ENCODE measurements around the gene TANC1. TPM values are rescaled to one million over a fixed set of nuclear protein-coding genes. Genes with fewer than 3 reads are reported as not detected.
"Not testable (repeated sequence)": the region's sequence is repeated elsewhere in the genome, so short reads cannot be mapped to it uniquely, and the experiment has no call there.

TANC1 gene
- polyA plus RNA-seq, 1 donor from 2014 or later = 0.37 TPM

GRCh38 chr2:159140070-159140769 is 171.8 kb downstream of the TANC1 start:
- no peak for TF ChIP-seq TAF1 (IDR thresholded peaks at IDR 0.05; ENCODE audit: low read depth)
- TF ChIP-seq POLR2AphosphoS5 (IDR thresholded peaks at IDR 0.05) = no peak
- no peak for TF ChIP-seq MXI1 (conservative IDR thresholded peaks at IDR 0.05; ENCODE audit: poor library complexity, severe bottlenecking)
- no peak for TF ChIP-seq REST (IDR thresholded peaks at IDR 0.05; ENCODE audit: borderline replicate concordance)
- TF ChIP-seq SMC3 (conservative IDR thresholded peaks at IDR 0.05; ENCODE audit: poor library complexity) = no peak
- TF ChIP-seq RAD21 (conservative IDR thresholded peaks at IDR 0.05) = no peak
- no peak for TF ChIP-seq EZH2 (IDR thresholded peaks at IDR 0.05; ENCODE audit: borderline replicate concordance, insufficient read depth, low read length, poor library complexity, severe bottlenecking)
- Histone ChIP-seq H3K9ac (ENCODE audit: low read length) (no peak overlapping the region), H3K9me2 (ENCODE audit: insufficient read depth, low read length) (no peaks in the 10 kb centered on the region), H2AFZ (ENCODE audit: low read depth, low read length) (no peak overlapping the region), H3K79me2 (replicated peaks; ENCODE audit: insufficient read depth, low read length) (no peaks in the 10 kb centered on the region), H3K9me3 (ENCODE audit: low read length) (no peaks in the 10 kb centered on the region), H3K4me2 (ENCODE audit: low read length) (no peak overlapping the region), H3F3A (ENCODE audit: insufficient read depth, low read length, poor library complexity, severe bottlenecking) (no peaks in the 10 kb centered on the region), H3K27me3 (ENCODE audit: insufficient read depth, low read depth, low read length) (no peaks in the 10 kb centered on the region), H4K20me1 (ENCODE audit: insufficient read depth) (no peaks in the 10 kb centered on the region), H3K27ac (ENCODE audit: low read length) (no peak overlapping the region), H3K4me3 (ENCODE audit: low read length) (no peak overlapping the region), H3K36me3 (ENCODE audit: insufficient read depth, low read length) (no peaks in the 10 kb centered on the region)

GRCh38 chr2:159140821-159141220 is 172.4 kb downstream of the TANC1 start:
- not testable (repeated sequence) for H2AFZ ChIP-seq (ENCODE audit: low read depth, low read length); H3K36me3 ChIP-seq (ENCODE audit: insufficient read depth, low read length)

GRCh38 chr2:159144776-159145614 is 176.6 kb downstream of the TANC1 start:
- Histone ChIP-seq H3K9me2 (ENCODE audit: insufficient read depth, low read length) (no peaks in the 10 kb centered on the region), H2AFZ (ENCODE audit: low read depth, low read length) (no peak overlapping the region), H3K4me3 (ENCODE audit: low read length) (no peak overlapping the region), H3K27me3 (ENCODE audit: insufficient read depth, low read depth, low read length) (no peaks in the 10 kb centered on the region), H3K9me3 (ENCODE audit: low read length) (no peaks in the 10 kb centered on the region), H3K4me2 (ENCODE audit: low read length) (no peak overlapping the region), H3K36me3 (ENCODE audit: insufficient read depth, low read length) (no peaks in the 10 kb centered on the region), H3K9ac (ENCODE audit: low read length) (no peak overlapping the region), H3K27ac (ENCODE audit: low read length) (no peak overlapping the region), H3F3A (ENCODE audit: insufficient read depth, low read length, poor library complexity, severe bottlenecking) (no peaks in the 10 kb centered on the region), H4K20me1 (ENCODE audit: insufficient read depth) (no peaks in the 10 kb centered on the region), H3K79me2 (replicated peaks; ENCODE audit: insufficient read depth, low read length) (no peaks in the 10 kb centered on the region)
- TF ChIP-seq RAD21 (conservative IDR thresholded peaks at IDR 0.05) = no peak
- no peak for TF ChIP-seq EP300 (conservative IDR thresholded peaks at IDR 0.05; ENCODE audit: poor library complexity, severe bottlenecking)
- TF ChIP-seq SMC3 (conservative IDR thresholded peaks at IDR 0.05; ENCODE audit: poor library complexity) = no peak
- TF ChIP-seq REST (IDR thresholded peaks at IDR 0.05; ENCODE audit: borderline replicate concordance) = no peak
- TF ChIP-seq CTCF (IDR thresholded peaks at IDR 0.05; ENCODE audit: poor library complexity, severe bottlenecking) = no peak
- no peak for TF ChIP-seq TAF1 (IDR thresholded peaks at IDR 0.05; ENCODE audit: low read depth)
- TF ChIP-seq MXI1 (conservative IDR thresholded peaks at IDR 0.05; ENCODE audit: poor library complexity, severe bottlenecking) = no peak
- TF ChIP-seq POLR2AphosphoS5 (IDR thresholded peaks at IDR 0.05) = no peak
- no peak for TF ChIP-seq EZH2 (IDR thresholded peaks at IDR 0.05; ENCODE audit: borderline replicate concordance, insufficient read depth, low read length, poor library complexity, severe bottlenecking)

More at GRCh38 chr2:159140821-159141220, 172.4 kb downstream of the TANC1 start:
- H3F3A ChIP-seq (ENCODE audit: insufficient read depth, low read length, poor library complexity, severe bottlenecking); H4K20me1 ChIP-seq (ENCODE audit: insufficient read depth); H3K27me3 ChIP-seq (ENCODE audit: insufficient read depth, low read depth, low read length); H3K79me2 ChIP-seq (replicated peaks; ENCODE audit: insufficient read depth, low read length); H3K4me3 ChIP-seq (ENCODE audit: low read length); H3K9me2 ChIP-seq (ENCODE audit: insufficient read depth, low read length); H3K9me3 ChIP-seq (ENCODE audit: low read length); H3K9ac ChIP-seq (ENCODE audit: low read length); H3K27ac ChIP-seq (ENCODE audit: low read length); H3K4me2 ChIP-seq (ENCODE audit: low read length): not testable (repeated sequence)

Measured in neural cell (in vitro differentiated cells).